Large intestine (tissue), 1 donor: ENCODE measurements around the gene SCYL1. TPM values are rescaled to one million over a fixed set of nuclear protein-coding genes. Genes with fewer than 3 reads are reported as not detected.

Experiments used
- polyA plus RNA-seq: library from polyadenylated mRNA; unstranded; fragments of 120-200 nt; gene quantifications from one replicate; pipeline ENCODE4 v1.2.1, GENCODE V29; 2013

The SCYL1 gene
- polyA plus RNA-seq, 1 donor = 50.7 TPM

Other genes with a start within 250 kb of the SCYL1 start
- gene CDC42EP2, start 210.2 kb upstream of the SCYL1 start, polyA plus RNA-seq = 10.5 TPM
- 48.9 TPM for gene DPF2, start 191.2 kb upstream of the SCYL1 start, polyA plus RNA-seq
- gene TIGD3, start 170.3 kb upstream of the SCYL1 start, polyA plus RNA-seq = 2.1 TPM
- 41.2 TPM for gene SLC25A45, start 142.4 kb upstream of the SCYL1 start, polyA plus RNA-seq
- gene FRMD8, start 138.4 kb upstream of the SCYL1 start, polyA plus RNA-seq = 23.5 TPM
- 1,329 TPM for gene NEAT1, start 102.3 kb upstream of the SCYL1 start, polyA plus RNA-seq
- gene MALAT1, start 26.0 kb upstream of the SCYL1 start, polyA plus RNA-seq = 368 TPM
- gene LTBP3, start 33.3 kb downstream of the SCYL1 start, polyA plus RNA-seq = 105 TPM
- 32.3 TPM for gene ZNRD2, start 45.4 kb downstream of the SCYL1 start, polyA plus RNA-seq
- gene FAM89B, start 47.5 kb downstream of the SCYL1 start, polyA plus RNA-seq = 25.9 TPM
- 77.9 TPM for gene EHBP1L1, start 51.0 kb downstream of the SCYL1 start, polyA plus RNA-seq
- 0.49 TPM for gene KCNK7, start 70.7 kb downstream of the SCYL1 start, polyA plus RNA-seq
- gene MAP3K11, start 89.1 kb downstream of the SCYL1 start, polyA plus RNA-seq = 69.1 TPM
- gene PCNX3, start 90.7 kb downstream of the SCYL1 start, polyA plus RNA-seq = 29.1 TPM
- gene SIPA1, start 113.0 kb downstream of the SCYL1 start, polyA plus RNA-seq = 26.4 TPM
- 53.8 TPM for gene RELA, start 137.8 kb downstream of the SCYL1 start, polyA plus RNA-seq
- 57.8 TPM for gene KAT5, start 187.2 kb downstream of the SCYL1 start, polyA plus RNA-seq
- 38.9 TPM for gene RNASEH2C, start 195.7 kb downstream of the SCYL1 start, polyA plus RNA-seq